ENCODE results near the gene ADRA1B. TPM values are rescaled to one million over a fixed set of nuclear protein-coding genes. Genes with fewer than 3 reads are reported as not detected.

ADRA1B gene
- total and polyA plus RNA-seq, 2 of the 8 experiments (the other 6 are each of a cell fraction or from before 2014, with no cell fraction given), result not detected

GRCh38 chr5:159883522-159883950 lies 32.7 kb upstream of the ADRA1B start (continued):
- TF ChIP-seq ATF2 (IDR thresholded peaks at IDR 0.05; ENCODE audit: low read length) (no peak), SP2 (IDR thresholded peaks at IDR 0.05; ENCODE audit: low read length) (no peak), CEBPB (IDR thresholded peaks at IDR 0.05; ENCODE audit: low read depth, low read length) (no peak)
